NCI-H146 treated with DMSO at 0.1 percent for 48 hours (cell line): ENCODE results near the gene ZDHHC14.

ENCODE experiments used
- DNase-seq: peaks from one replicate; lab custom pipeline; 2025; ENCODE audit not compliant: unreplicated experiment; lab: John Stamatoyannopoulos, UW

The ZDHHC14 gene

DNA sequence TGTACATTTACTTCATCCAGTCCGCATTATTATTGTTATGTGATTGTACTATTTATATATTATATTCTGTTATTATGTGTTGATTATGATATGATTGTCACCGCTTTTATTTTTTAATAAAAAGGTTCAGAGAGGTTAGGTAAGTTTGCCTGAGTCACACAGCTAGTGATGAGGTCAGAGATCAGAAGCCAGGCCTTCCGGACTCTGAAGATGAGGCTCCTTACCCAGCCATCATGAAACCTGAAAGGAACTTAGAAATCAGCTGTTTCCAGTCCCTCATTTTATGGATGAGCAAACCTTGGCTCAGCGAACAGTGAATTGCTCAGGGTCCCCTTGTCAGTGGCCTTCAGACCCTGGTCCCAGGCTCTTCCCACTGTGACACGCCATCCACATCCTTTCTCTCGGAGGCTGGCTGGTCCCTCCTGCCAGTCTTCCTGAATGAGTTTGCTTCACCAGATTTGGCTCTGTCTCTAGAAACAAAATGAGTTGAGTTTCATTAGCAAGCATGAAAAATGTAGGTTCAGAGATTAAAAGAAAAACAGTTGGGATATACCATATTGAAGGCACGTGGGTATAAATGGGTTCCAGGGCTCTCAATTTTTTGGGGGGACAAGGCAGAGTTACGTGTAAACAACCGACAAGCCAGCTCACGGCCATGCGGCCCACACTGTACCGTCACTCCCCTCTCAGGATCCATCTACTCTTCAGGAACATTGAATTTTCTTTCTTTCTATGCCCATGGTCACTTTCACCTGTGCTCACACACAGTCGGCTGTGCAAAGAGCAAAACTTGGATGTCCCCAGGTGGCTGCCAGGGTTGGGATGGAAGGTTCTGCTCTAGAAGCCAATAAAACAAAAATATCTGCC, 132.9 kb downstream of the ZDHHC14 start:
- DNase-seq, result no peak

- DNase-seq, result no peak
Observed at GRCh38 chr6:157514659-157515496, 133.9 kb downstream of the ZDHHC14 start.

DNA sequence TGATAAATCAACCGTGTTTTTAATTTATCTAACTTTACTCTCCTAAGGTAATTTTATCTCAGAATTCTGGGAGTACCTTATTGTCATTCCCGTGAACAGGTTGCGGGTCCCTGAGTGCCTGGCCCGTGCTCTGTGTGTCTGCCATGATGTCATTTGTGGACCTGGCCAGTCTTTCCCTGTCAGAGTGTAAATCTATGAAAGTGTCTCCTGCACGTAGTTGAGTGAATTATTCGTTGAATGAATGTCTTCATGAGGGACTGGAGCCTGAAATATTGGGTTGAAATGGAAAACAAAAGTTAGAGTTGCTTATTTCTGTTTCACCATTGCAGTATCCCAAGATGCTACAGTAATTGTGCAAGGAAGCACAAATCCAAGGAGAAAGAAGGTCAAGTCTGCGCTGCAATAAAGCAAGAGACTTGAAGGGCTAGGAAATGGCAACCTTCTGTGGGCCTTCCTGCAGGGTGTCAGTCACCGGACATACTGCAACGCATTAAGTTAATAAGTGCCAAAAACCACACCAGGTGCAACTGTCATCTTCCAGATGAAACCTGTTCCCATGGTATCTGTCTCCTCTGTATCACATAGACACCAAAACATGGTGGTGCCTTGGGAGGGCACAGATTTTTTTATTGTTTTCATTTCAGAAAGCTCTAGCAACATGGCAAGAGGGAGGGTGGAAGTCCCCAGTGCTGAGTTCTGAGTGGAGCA, 135.5 kb downstream of the ZDHHC14 start:
- DNase-seq, result no peak

DNA sequence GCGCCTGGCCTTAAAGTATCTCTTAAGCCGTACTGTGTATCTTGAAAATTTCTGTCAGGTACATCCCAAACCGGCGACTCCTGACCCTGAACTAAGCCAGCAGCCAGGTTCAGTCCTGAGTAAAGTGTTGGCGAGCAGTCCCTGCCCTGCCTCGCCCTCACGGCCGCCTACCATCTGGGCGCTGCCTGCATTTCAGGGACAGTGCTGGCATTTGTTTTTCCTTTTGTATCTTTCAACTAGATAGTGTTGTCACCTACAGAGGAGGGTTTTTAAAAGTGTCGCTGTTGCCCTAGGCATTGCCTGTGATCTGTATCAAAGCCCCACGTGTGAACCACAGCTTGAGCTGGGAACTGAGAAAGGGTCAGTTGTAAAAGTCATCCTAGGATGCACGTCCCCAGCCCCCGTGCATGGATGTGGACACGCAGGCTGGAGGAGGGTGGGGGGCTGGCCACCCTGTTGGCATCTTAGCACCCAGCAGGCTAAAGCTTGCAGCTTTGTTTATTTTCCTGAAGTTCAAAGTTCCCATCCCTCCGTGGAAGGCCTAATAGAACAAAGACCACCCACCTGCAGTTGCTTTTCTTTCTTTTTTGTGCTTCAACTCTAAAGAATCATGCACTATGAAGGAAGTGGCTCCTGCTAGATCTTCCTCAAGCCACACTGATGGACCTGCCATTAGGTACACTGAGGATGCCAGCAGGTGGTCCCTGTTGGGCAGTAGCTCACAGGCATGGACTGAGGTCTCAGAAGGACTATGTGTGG, 136.8 kb downstream of the ZDHHC14 start:
- no peak for DNase-seq

DNA sequence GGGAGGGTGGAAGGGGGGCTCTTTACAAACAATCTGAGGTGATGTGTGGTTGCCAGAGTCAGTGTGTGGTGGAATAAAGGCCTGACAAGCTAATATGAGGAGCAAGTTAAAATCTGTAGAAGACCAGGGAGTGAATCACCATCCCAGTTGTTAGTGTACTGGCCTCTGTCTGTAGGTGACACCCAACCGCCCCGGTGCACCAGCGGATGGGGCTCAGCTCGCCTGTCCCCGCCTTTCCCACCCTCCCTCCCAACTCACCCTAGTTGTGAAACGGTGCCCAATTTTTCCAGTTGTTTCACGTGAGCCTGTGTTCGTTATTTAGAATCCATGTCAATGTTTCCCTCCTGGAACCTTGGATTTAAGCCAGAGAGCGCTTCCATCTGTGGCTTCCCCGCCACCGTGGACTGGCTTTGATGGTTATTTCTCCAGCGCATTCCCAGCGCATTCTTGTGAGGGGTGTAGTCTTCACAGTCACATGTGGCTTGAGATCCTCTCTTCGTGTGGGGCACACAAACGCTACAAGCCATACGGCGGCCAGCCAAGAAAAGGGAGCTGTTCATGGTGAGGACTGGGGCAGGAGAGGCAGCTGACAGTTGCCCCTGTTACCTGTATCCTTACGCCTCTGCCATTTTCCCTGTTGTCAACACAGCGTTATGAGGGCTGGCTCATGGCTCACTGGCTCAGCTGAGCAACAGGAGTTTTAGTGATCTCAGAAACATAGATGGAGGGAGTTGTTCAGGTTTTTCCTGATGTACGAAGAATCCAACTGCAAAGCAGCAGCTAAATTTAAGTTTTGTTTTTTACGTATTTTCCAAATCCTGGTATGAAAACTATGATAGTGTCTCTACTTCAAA, 137.6 kb downstream of the ZDHHC14 start:
- DNase-seq, result no peak

DNA sequence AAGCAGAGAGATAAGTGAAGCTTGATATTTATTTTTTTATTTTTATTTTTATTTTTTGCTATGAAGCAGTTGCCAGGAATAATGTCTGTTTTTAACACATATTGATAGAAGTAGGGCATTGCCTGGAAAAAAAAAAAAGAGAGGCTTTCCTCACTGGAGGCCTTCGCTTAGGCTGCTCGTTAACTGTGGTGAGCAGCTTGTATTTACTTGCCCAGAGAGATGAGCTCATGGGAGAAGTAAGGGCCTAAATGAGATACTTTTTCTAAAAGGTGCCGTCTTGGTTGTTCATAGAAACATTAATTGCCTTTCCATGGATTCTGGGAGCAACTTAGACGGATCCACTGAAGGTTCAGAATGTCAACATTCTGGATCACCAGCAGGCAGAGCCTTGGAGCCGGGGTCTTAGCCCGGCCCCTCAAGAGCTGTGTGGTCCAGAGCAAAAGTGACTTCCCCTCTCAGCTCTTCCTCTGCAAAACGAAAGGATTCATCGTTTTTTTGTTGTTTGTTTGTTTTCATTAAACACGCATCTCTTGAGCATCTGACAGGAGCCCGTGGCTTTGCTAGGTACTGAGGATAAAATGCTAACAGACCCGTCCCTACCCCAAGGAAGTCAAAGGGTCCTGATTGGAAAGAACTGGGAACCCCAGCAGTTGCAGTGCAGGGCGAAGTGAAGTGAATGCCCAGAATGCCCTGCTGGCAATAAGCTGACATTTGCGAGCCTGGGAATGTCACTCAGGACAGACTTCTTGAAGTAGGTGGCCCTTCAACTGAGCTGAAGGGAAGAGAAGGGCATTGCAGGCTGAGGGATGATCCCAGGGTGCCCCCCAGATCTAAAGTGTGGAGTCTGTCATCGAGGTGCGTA, 138.5 kb downstream of the ZDHHC14 start:
- DNase-seq, result no peak

- DNase-seq, result no peak
Observed at GRCh38 chr6:157520117-157520406, 139.1 kb downstream of the ZDHHC14 start.

GRCh38 chr6:157520596-157521361, 139.8 kb downstream of the ZDHHC14 start:
- DNase-seq, result no peak

DNA sequence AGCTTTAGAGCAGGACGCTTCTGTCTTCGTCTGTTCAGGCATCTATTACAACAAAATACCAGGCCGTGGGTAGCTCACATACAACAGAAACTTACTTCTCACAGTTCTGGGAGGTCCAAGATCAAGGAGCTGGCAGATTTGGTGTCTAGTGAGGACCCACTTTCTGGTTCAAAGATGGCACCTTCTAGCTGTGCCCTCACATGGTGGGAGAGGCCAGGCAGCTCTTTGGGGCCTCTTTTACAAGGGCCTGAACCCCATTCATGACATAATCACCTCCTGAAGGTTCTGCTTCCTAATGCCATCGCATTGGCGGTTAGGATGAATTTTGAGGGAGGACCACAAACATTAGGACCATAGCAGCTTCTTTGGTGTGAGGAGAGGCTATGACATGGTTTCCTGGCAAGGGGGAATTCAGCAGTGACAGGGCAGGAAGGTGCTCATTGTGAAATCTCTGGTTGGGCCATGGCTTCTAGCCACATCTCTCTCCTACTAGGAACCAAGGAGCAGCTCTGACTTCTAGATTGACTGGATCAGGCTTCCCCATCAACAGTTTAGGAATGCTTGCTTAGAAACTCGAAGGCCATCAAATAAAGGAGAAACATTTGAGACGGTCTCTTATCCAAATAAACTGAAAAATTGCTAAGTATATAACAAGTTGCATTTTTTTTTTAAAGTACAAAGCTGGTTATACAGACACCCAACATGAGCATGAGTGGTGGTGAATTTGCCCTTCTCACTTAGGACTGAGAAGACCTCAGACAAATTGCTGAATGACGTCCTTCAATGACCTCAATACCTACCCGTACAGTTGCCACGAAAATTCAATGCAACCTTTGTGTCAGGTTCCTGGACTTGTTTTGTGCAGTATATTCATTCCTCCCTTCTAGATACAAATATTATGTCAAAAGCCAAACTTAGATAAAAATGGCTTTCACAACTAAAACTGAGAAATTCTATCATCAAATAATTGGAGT, 140.7 kb downstream of the ZDHHC14 start:
- no peak for DNase-seq

DNA sequence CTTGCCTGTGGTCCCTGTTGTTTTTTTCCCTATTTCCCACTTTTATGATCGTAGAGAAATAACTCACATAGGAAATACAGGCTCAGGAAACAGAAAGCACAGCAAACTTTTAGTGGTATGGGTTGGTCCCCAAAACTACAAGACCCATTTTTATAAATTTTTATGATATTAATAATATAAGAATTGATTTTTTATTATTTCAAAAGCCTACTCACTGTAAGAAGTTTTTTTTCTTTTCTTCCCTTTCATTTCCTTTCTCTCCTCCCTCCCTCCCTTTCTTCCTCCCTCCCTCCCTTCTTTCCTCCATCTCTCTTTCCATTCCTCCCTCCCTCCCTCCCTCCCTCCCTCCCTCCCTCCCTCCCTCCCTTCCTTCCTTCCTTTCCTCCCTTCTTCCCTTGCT, 141.5 kb downstream of the ZDHHC14 start:
- DNase-seq, result no peak

- DNase-seq, result no peak
Observed at GRCh38 chr6:157524735-157525134, 143.7 kb downstream of the ZDHHC14 start.

GRCh38 chr6:157525292-157525889, 144.4 kb downstream of the ZDHHC14 start:
- DNase-seq, result no peak

DNA sequence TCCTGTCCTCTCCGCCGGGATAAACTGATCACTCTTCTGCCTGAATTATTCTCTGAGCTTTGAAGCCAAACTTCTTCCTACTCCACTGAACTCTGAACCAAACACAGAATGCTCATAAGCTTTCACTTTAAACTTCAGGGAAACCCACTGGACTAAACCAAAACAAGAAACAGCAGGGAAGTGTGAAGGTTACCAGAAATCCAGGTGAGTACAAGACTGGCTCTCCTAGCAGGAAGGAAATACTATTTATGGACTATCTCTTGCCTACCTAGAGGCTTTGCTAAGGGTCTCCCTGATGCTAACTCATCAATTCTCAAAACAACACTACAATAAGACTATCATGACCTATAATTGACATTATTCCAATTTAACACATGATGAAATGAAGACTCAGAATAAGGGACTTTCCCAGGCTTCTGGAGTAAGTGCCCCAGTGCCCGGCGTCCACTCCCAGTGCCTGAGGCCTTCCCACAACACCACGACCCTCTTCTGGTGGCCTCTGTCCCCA, 145.0 kb downstream of the ZDHHC14 start:
- DNase-seq, result no peak

DNA sequence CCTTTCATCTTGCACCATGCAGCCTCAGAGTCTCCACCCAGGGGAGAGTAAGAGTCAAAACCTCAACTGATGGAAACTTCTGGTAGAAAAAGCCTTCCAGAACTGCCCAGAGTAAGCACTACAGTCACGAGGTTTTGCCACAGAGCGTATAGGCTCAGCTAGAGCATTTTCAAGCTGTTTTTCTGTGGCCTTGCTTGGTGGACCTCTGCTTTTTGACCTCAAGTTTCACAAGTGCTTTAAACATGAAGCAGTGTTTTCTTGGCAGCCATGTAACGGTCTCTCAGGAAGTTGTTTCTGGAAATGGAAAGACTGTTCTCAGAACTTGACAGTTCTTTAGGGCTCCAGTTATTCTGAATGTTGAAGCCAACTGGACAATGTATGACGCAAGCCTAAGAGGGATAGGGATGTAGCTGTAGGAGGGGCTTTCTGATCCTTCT, 146.5 kb downstream of the ZDHHC14 start:
- DNase-seq, result no peak

DNA sequence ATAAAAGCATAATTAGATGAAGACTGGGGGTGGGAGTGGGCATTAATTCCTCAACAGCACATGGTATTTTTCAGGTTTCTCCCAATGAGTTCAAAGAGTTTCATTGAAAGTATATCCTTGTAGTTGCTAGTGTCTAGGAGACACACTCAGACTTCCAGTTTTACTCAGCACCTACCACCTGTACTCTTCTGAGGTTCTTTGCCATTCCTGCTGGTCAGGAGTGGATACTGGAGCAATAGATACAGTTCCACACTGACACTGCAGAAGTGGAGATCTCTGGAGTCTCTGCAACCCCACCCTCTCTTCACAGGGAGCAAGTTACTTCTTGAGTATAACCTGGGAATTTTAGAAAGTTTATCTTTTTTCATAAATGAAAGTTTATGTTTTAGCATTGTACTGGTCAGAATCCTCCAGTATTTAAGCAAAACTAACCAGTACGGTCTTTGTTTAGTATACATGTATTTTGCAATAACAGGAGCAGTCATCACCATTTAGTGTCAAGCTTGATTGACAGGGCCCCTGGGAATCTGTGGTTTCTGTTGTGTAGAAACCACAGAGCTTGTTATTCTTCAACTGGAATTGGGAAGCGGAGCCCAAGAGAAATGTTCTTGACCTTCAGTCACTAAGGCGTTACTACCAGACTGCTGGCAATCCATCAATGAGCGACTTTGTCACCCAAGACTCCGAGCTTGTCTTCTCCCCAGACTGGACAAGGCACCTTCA, 148.1 kb downstream of the ZDHHC14 start:
- DNase-seq, result no peak

GRCh38 chr6:157529654-157530039, 148.7 kb downstream of the ZDHHC14 start:
- no peak for DNase-seq
